Adipocyte (in vitro differentiated cells): ENCODE measurements around the gene IMMT.
A peak's percentile ranks its signal among the peaks of the same experiment; 100 is the strongest.

Experiments used
- DNase-seq: peaks from one replicate; pipeline ENCODE4 v3.0.0-alpha.2; 2015; ENCODE audit warnings: low read depth
- H3K27me3 ChIP-seq: replicated peaks from 2 replicates; pipeline ENCODE4 v1.7.0; 2013; ENCODE audit warnings: mild to moderate bottlenecking, low read length, moderate library complexity; ENCODE audit not compliant: control insufficient read depth, insufficient read depth
- H3K36me3 ChIP-seq: 2 replicates; pipeline ENCODE4 v1.7.0; 2013; ENCODE audit warnings: low read length, mild to moderate bottlenecking, moderate library complexity; ENCODE audit not compliant: control insufficient read depth, insufficient read depth, severe bottlenecking
- H3K4me1 ChIP-seq: 2 replicates; pipeline ENCODE4 v1.7.0; 2013; ENCODE audit warnings: mild to moderate bottlenecking, low read length, moderate library complexity; ENCODE audit not compliant: control insufficient read depth, insufficient read depth
- H3K4me3 ChIP-seq: 2 replicates; pipeline ENCODE4 v1.7.0; 2013; ENCODE audit warnings: mild to moderate bottlenecking, low read length, moderate library complexity
- H3K9ac ChIP-seq: 2 replicates; pipeline ENCODE4 v1.7.0; 2013; ENCODE audit warnings: mild to moderate bottlenecking, low read length, moderate library complexity
- H3K9me3 ChIP-seq: 2 replicates; pipeline ENCODE4 v1.7.0; 2013; ENCODE audit warnings: mild to moderate bottlenecking, low read length, moderate library complexity; ENCODE audit not compliant: control insufficient read depth

IMMT gene

DNA sequence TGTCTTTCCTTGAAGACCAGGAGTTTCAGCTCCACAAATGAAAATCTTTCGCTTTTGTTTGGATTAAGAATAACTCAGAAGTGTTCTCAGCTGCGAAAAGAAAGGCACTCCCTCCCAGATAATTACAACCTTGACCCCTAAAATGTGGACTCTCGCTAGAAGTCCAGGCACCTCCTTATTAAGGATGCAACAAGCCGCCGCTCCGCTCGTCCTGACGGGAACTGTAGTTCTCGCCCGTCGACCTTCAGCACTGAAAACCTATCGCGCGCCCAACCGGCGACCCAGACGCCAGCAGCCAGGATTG lies 559 bp downstream of the IMMT start:
- DNase-seq: no peak
- Histone ChIP-seq H3K4me3 (peak overlapping the region; percentile 87), H3K4me1 (peaks cover 42% of the 10 kb centered on the region), H3K9me3 (no peaks in the 10 kb centered on the region), H3K27me3 (no peaks in the 10 kb centered on the region), H3K36me3 (peaks cover 4% of the 10 kb centered on the region), H3K9ac (peak overlapping the region; percentile 100)

DNA sequence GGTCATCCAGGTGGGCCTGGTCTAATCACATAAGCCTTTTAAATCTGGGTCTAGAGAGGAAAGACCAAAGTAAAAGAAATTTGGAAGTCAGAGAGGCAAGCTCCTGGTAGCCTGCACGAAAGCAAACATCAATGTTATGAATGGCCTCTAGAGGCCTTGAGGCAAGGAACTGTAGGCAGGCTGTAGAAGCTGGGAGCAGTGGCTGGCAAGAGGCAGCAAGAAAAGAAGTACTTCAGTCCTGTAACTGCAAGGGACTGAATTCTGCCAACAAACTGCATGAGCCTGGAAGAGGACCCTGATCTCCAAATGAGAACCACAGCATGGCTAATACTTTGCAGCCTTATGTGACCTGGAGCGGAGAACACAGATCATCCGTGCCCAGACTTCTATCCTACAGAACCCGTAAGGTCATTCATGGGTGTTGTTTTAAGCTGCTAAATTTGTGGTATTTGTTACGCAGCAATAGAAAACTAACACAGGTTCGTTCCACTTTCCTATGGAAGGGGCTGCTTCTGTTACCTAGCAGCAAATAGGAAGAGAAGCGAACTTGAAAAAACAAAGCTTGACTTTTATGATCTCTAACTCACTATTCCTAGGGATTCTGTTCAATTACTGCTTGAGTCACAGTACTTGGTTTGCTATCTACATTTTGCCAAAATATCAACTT lies 1.2 kb downstream of the IMMT start:
- Histone ChIP-seq H3K27me3 (no peaks in the 10 kb centered on the region), H3K9me3 (no peaks in the 10 kb centered on the region), H3K36me3 (peaks cover 4% of the 10 kb centered on the region), H3K4me3 (peak overlapping the region; percentile 87), H3K4me1 (peaks cover 42% of the 10 kb centered on the region), H3K9ac (peak overlapping the region; percentile 100)
- DNase-seq: peak; percentile 34

DNA sequence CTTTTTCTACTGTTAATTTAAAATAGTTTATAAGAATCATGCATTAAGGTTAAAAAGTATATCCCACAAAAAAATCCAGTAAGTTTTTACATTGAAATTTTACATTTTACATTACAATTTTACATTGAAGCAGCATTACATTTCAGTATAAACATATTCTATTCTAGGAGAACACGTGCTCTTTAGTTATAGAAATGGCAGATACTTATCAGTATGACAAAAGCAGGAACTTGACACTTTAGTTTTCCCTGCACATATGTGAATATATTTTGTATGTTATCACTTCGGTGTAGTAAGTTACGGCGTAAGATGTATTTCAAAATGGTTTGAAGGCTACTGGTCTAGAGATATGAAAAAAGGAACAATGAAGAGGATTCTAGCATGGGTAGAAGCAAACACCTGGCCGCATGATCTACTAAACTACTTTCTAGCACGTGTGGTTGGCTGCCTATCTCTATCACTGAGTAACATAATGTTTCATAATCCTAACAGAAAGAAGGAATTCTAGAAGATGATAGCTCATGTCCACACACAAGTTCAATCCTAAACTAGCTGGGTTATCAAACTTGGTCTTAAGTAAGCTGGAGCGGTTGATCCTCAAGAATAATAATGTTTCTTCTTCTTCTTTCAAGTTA lies 5.4 kb downstream of the IMMT start:
- Histone ChIP-seq H3K9ac (no peak overlapping the region), H3K9me3 (no peaks in the 10 kb centered on the region), H3K27me3 (no peaks in the 10 kb centered on the region), H3K4me1 (peaks cover 33% of the 10 kb centered on the region), H3K4me3 (no peak overlapping the region), H3K36me3 (peaks cover 18% of the 10 kb centered on the region)
- no peak for DNase-seq

DNA sequence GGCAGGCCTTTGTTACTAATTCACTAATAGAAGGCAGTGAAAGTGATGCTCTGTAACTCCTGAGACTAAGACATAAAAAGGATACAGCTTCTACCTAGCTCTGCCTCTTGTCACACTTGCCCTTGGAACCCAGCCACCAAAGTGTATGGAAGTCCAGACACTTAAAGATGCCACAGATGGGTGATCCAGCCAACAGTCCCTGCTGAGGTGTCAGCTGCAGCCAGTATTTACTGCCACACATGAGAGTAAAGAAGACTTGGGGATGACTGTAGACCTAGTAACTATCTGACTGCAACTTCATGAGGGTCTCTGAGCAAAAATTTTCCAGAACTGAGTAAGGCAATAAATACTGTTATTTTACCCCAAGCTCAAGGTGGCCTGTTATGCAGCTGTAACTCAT lies 8.8 kb downstream of the IMMT start:
- H3K9me3 ChIP-seq: no peaks in the 10 kb centered on the region
- no peak overlapping the region for H3K4me3 ChIP-seq
- no peak overlapping the region for H3K9ac ChIP-seq
- peaks cover 18% of the 10 kb centered on the region for H3K36me3 ChIP-seq
- peaks cover 24% of the 10 kb centered on the region for H3K4me1 ChIP-seq
- no peak for DNase-seq
- H3K27me3 ChIP-seq: no peaks in the 10 kb centered on the region

DNA sequence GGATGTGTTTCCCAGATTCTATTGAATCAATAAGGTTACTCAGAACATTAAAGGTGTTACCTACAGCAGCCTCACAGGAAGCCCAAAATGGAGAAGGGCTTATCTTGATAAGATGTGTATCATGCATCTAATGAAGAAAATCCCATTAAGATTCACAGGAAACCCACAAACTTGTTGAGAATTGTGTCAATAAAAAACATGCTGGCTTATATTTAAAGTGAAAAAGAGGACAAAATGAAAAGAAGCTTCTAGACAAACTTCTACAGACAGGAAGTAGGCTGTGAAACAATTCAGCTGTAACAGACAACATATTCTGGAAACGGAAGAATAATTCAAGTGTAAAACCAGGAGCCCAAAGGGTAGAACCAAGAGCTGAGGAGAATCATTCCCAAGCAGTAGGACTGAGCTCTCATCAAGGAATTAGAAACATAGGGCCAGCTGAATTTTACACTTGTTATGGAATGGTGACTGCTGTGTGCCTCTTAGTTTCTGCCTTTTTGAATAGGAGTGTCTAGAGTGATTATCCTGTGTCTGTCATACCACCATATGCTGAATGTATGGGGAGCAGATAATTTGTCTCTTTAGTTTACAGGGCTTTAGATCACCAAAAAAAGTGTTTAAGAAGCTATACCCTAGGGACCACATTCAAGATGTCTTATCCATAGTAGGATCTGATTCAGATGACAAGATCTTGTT lies 9.6 kb downstream of the IMMT start:
- Histone ChIP-seq H3K9ac (no peak overlapping the region), H3K27me3 (no peaks in the 10 kb centered on the region), H3K4me3 (no peak overlapping the region), H3K4me1 (peaks cover 18% of the 10 kb centered on the region), H3K9me3 (no peaks in the 10 kb centered on the region), H3K36me3 (peaks cover 24% of the 10 kb centered on the region)
- DNase-seq: no peak

DNA sequence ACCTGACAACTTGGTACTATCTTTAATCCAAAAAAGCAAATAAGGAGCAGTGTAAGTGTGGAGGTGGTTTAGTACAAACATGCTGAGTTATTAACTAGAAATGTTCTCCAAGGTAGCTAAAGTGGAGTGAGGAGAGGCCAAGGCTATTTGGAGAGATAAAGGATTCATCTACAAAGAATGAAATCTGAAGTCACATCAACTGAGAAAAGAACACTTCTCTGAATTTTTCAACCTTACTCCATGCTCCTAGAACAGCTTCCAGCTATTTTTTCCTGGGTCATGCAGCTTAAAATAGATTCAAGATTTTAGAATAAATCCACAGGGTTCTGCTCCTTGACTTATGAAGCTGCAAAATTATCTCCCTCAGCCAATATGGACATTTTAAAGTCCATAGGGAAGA lies 18.7 kb downstream of the IMMT start:
- Histone ChIP-seq H3K36me3 (peaks cover 70% of the 10 kb centered on the region), H3K4me3 (no peak overlapping the region), H3K4me1 (peaks cover 4% of the 10 kb centered on the region), H3K9me3 (no peaks in the 10 kb centered on the region), H3K27me3 (no peaks in the 10 kb centered on the region), H3K9ac (no peak overlapping the region)
- peak; percentile 17 for DNase-seq

DNA sequence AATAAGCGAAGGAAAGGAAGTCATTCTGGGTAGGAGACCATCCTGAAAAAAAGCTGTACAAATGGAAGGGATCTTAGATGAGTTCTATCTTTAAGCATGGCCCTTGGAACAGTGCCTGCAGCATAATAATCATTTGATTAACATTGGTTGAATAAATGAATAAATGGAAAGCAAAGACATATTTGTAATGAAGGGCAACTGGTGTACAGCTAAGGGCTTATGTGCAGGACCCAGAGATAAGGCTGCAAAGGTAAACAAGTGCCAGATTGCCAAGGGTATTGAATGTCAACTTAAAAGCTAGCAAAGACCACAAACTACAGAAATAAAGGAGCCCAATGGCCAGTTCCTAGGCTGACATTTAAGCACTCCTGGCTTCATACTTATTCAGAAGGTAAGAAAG lies 19.4 kb downstream of the IMMT start:
- no peak for DNase-seq
- Histone ChIP-seq H3K4me3 (no peak overlapping the region), H3K9ac (no peak overlapping the region), H3K4me1 (peaks cover 4% of the 10 kb centered on the region), H3K9me3 (no peaks in the 10 kb centered on the region), H3K36me3 (peaks cover 73% of the 10 kb centered on the region), H3K27me3 (no peaks in the 10 kb centered on the region)

DNA sequence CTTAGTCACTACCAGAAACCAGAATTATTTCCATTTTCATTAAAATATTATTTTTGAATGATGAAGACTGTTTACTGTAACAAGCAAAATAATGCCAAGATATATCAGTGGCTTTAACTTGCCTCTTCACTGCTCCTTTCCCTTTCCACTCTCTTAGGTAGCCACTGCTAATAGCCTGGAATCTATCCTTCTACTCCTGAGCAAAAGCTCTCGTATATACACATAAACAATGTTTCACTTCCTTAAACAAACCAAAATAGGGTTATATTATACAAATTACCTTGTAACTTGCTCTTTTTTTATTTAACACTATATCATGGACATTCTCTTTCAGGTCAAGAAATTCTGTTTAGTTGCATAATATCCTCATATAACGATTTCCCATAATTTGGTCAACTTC lies 20.8 kb downstream of the IMMT start:
- peaks cover 81% of the 10 kb centered on the region for H3K36me3 ChIP-seq
- H3K27me3 ChIP-seq: no peaks in the 10 kb centered on the region
- no peak overlapping the region for H3K9ac ChIP-seq
- H3K4me1 ChIP-seq: peaks cover 4% of the 10 kb centered on the region
- DNase-seq: no peak
- no peaks in the 10 kb centered on the region for H3K9me3 ChIP-seq
- no peak overlapping the region for H3K4me3 ChIP-seq

DNA sequence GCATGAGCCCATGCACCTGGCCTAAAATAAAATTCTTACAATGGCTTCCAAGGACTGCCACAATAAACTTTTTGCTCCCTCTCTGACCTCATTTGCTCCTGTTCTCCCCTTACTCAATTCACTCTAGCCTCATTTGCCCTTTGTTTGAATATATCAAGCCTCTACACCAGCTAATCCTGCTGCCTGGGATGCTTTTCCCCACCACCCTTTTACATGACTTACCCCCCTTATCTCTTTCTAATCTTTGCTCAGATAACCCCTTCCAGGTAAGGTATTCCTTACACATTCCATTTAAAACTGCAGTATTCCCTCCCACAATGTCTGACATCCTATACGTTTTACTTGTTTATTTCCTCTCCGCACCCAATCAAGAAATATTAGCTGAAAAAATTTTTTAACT lies 22.7 kb downstream of the IMMT start:
- Histone ChIP-seq H3K9me3 (no peaks in the 10 kb centered on the region), H3K9ac (no peak overlapping the region), H3K4me1 (peaks cover 4% of the 10 kb centered on the region), H3K4me3 (no peak overlapping the region), H3K27me3 (no peaks in the 10 kb centered on the region), H3K36me3 (peaks cover 81% of the 10 kb centered on the region)
- DNase-seq: no peak

DNA sequence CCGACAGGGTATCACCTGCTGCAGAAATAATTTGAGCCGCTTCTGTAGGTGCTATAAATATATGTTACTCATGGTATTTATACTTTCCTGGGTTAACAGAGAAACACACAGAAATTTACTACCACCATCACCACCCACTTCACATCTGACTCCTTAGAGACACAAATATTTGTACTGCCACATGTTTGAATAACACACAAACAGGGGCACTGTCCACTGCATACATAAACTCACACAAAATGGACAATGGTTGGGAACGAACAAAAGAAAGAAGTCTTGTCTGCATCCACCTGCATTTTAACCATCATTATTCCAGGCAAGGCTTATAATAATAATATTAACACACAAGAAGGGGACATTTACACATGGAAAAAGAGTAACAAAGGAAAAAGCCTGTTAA lies 24.0 kb downstream of the IMMT start:
- Histone ChIP-seq H3K9me3 (no peaks in the 10 kb centered on the region), H3K9ac (no peak overlapping the region), H3K4me3 (no peak overlapping the region), H3K36me3 (peaks cover 76% of the 10 kb centered on the region), H3K4me1 (no peaks in the 10 kb centered on the region), H3K27me3 (no peaks in the 10 kb centered on the region)
- DNase-seq: no peak

DNA sequence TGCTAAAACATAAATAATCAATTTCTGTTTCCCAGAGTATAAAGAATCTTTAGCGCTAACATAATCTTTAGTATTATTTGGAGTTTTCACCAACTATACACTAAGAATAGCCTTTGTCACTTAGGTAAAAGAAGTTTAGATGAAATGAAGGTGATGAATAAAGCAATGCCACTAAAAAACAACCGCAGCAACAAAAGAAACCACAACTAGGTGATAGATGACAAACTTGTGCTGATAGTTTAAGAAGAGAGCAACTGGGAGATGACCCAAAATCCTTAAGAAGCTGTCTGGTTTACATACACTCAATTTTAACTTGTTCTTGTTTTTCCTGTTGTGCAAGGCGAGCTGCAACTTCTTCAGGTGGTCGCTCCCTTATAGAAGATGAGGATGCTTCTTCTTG lies 24.8 kb downstream of the IMMT start:
- DNase-seq: no peak
- H3K36me3 ChIP-seq: peaks cover 76% of the 10 kb centered on the region

More for the DNA sequence above, 24.8 kb downstream of the IMMT start:
- no peaks in the 10 kb centered on the region for H3K4me1 ChIP-seq
- no peak overlapping the region for H3K4me3 ChIP-seq
- no peaks in the 10 kb centered on the region for H3K9me3 ChIP-seq
- no peaks in the 10 kb centered on the region for H3K27me3 ChIP-seq
- no peak overlapping the region for H3K9ac ChIP-seq
